Fibroblast of mammary gland (primary cell): Measurements from ENCODE around the gene TMEM131L.

Experiments
- DNase-seq: peaks from one replicate; pipeline ENCODE4 v3.0.0-alpha.2; 2010; ENCODE audit warnings: low read depth
- H3K4me3 ChIP-seq: 2 replicates; pipeline ENCODE4 v1.5.1; 2011; ENCODE audit warnings: low read depth, mild to moderate bottlenecking, low read length, moderate library complexity; ENCODE audit not compliant: control insufficient read depth
- CTCF ChIP-seq: conservative IDR thresholded peaks from 2 replicates; pipeline ENCODE4 v1.5.1; 2011; ENCODE audit warnings: low read depth, low read length, inconsistent platforms; ENCODE audit not compliant: control insufficient read depth, insufficient read depth

Gene TMEM131L

GRCh38 chr4:153619811-153620210, 153.7 kb downstream of the TMEM131L start:
- no peak overlapping the region for H3K4me3 ChIP-seq
- no peak for DNase-seq
- no peak for TF ChIP-seq CTCF

GRCh38 chr4:153620352-153620751, 154.2 kb downstream of the TMEM131L start:
- peak; percentile 23 for DNase-seq
- no peak for TF ChIP-seq CTCF
- H3K4me3 ChIP-seq = no peak overlapping the region

- no peak for TF ChIP-seq CTCF
- no peak for DNase-seq
- no peak overlapping the region for H3K4me3 ChIP-seq
Measured at GRCh38 chr4:153622093-153622492, 155.9 kb downstream of the TMEM131L start.

- no peak overlapping the region for H3K4me3 ChIP-seq
- no peak for TF ChIP-seq CTCF
- DNase-seq = no peak
Measured at GRCh38 chr4:153622778-153623240, 156.6 kb downstream of the TMEM131L start.

- H3K4me3 ChIP-seq = no peak overlapping the region
- no peak for DNase-seq
- no peak for TF ChIP-seq CTCF
Measured at GRCh38 chr4:153623491-153623890, 157.3 kb downstream of the TMEM131L start.

- no peak for TF ChIP-seq CTCF
- H3K4me3 ChIP-seq = no peak overlapping the region
- DNase-seq = no peak
Measured at GRCh38 chr4:153628796-153629315, 162.7 kb downstream of the TMEM131L start.

GRCh38 chr4:153629776-153630175, 163.6 kb downstream of the TMEM131L start:
- H3K4me3 ChIP-seq = no peak overlapping the region
- TF ChIP-seq CTCF = no peak
- no peak for DNase-seq
